GM18858 (cell line): ENCODE data around the gene AOAH.
"Not testable (repeated sequence)": the region's sequence is repeated elsewhere in the genome, so short reads cannot be mapped to it uniquely, and the experiment has no call there.

Experiments
- ATAC-seq: cut with Tn5 transposase; IDR thresholded peaks from one replicate; pipeline ENCODE4 v1.9.1; 2021; ENCODE audit not compliant: unreplicated experiment

AOAH gene

GRCh38 chr7:36659172-36659516 lies 65.2 kb downstream of the AOAH start:
- no peak for ATAC-seq

DNA sequence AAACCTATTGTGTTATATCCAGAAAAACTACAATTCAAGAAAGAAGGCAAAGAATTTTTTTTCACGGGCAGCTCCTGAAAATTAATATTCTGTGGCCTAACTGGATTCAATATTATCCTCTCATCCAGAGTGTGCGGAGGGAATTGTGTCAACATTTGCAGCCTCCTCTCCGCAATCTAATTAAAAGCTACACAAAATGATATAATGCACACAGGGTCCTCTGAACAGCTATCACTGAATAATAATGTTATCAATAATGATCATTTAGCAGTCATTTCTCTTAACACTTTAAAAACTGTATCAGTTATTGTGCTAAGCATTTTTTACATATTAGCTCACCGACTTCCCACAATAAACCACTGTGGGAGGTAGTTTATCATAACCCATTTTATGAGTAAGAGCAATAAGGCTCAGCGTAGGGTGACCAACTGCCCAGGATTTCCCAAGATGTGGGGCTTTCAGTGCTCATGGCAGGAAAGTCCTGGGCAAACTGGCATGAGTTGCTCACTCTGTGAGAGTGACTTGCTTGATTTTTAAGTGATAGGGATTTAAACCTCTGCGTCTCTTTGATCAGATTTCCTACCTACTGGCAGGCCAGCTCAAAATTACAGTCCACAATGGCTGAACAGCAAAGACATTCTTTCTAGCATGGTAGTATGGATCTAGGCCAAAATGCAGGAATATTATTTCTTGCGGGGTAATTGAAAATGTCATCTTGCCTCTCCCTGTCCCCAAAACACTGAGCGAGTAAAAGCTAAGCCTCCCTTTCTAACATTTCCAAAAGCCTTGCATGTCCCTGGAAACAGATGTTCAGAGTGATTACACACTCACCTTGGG lies 65.7 kb downstream of the AOAH start:
- ATAC-seq: no peak

DNA sequence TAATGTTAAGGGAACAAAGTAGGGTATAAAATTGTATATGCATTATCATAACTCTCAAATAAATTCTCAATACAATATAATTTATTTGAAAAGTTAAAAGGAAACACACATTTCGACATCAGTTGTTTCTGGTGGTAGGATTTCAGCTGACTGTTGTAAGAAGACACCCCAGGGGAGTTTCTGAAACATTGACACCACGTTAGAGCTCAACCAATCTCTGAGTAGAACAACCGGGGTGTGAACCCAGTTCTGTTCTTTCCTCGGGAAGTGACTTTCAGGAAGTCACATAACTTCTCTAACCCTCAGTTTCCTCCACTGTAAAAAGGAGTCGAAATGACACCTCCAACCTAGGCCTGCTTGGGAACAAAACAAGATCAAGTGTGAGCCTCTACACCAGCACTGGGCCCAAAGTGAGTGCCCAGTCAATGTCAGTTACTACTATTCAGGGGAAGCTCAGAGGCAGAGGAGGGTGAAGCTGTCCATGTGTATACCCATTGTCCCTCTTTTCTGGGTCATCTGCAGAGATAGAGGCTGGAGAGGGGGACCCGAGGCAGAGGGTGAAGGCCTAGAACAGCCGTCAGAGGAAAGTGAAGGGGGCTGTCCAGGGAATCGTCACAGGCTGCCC lies 67.1 kb downstream of the AOAH start:
- no peak for ATAC-seq

DNA sequence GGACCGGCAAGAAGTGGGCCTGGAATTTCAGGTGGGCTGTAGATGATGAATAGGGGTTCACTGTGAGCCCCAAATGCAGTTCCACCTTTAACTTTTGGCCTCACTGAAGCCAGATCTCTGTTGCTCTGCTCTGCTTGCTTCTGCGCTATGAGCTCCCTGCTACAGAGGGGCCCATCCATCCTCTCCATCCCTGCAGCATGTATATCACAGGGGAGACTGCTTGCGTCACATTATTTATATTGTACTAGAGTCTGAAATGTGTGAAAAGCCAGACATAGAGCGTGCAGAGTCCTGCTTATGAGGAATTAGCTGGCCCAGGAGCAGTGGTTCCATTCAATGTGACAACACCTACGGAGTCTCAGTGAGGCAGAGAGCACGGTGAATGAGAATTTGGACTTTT lies 69.9 kb downstream of the AOAH start:
- ATAC-seq: no peak

- ATAC-seq: no peak
Observed at GRCh38 chr7:36653663-36654355, 70.5 kb downstream of the AOAH start.

DNA sequence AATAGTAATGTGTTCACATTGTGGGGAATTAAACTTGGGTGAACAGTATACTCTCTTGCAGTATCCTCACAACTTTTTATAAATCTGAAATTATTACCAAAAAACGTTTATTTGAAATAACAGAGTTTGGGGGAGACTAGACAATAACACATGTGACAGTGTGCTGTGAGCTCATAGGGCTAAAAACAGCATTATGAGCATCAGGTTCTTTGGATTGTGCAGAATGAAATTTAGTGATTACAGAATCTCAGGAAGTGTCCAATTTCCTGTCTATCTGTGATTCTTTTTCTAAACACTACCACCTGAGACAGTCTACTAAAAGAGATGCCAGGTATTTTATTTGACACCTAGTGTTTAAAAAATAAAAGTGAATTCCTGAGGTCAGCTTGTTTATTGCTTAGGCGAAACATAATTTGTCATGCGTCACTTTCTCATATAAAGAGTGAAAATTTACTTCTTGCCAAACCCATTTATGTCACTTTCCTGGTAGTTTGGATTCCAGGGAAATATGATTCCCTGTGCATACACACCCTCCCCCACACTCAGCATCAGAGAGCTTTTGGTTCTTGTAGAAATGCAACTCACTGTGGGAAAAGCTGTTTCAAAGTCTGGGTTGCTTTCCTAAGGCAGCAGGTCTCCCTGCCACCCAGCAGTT lies 71.2 kb downstream of the AOAH start:
- no peak for ATAC-seq

DNA sequence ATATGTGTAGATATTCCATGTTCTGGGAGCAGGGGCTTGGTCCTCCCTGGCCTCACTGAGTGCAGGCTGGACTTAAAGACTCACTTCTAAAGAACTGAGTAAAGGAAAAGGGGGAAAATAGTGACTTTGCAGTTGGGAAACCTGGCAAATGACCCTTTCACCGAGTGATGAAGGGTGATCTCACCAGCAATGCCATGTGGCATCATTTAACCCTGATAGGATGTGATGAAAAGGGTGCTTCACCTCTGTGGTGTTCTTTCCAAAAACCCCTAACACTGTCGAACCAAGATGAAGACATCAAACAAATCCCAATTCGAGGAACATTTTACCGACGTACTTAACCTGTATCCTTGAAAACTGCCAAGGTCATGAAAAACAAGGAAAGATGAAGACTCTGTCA lies 71.9 kb downstream of the AOAH start:
- ATAC-seq: no peak

GRCh38 chr7:36651404-36651803 lies 72.9 kb downstream of the AOAH start:
- ATAC-seq: no peak

DNA sequence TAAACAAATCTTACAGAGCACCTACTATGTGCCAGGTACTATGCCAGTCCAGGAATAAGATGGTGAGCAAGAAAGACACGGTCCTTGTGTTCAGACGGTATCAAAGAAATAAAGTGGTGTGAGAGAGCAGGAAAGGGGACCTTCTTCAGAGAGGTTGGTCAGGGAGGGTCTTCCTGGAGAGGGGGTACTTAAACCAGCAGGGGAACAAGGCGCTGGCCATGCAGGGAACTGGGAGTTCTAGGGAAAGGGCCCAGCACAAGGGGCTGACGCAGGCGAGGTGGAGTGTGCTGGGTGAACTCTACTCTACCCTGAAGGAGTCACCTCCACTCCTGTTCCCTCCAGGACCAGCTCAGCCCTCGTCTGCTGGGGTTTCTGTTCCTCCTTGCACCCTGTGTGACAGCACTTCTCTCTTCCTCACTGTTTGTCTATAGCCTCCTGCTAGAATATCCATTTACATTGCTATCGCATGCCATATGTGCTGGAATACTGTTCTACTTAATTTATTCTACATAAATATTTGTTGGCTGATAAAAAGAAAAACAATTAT lies 73.5 kb downstream of the AOAH start:
- no peak for ATAC-seq

DNA sequence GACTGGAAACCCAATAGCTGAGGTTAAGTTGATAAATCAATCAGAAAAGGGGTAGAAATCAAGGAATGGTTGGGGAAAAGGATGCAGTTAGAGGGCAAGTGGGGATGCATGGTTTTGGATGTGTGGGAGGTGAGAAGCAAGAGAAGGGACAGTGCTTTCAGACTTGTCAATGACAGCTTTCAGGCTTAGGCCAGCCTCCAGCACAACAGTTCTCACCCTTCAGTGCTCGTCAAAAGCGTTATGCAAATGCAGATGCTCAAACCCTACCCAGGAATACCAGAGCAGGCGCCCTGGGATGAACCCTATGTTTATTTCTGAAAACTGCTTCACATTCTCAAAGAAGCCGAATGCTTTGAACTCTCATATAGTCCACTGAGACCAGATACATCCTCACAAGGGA lies 74.0 kb downstream of the AOAH start:
- ATAC-seq: no peak

DNA sequence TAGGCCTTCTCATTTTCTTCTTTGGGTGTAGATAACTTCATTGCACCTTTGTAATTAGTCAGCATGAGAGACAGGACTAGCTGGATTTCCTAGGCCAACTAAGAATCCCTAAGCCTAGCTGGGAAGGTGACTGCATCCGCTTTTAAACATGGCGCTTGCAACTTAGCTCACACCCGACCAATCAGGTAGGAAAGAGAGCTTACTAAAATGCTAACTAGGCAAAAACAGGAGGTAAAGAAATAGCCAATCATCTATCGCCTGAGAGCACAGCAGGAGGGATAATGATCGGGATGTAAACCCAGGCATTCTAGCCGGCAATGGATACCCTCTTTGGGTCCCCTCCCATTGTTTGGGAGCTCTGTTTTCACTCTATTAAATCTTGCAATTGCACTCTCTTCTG lies 75.0 kb downstream of the AOAH start:
- ATAC-seq: not testable (repeated sequence)

- ATAC-seq: no peak
Observed at GRCh38 chr7:36648441-36648840, 75.9 kb downstream of the AOAH start.

- no peak for ATAC-seq
Observed at GRCh38 chr7:36644625-36645422, 79.5 kb downstream of the AOAH start.

DNA sequence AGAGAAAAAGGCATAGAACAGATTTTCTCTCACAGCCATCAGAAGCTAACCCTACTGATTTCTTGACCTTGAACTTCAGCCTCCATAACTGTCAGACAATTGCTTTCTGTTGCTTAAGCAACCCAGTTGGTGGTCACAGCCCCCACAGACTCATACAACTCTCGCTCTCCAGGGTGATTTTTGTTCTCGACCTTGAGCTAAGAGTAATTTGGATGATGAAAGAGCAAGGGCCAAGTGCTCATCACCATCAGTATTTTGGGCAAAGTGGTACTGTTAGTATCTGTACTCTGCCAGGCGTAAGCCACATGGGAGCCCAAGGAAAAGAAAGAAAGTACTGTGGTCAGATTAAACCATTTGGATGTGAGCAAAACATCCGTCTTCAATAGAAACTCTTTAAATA lies 81.9 kb downstream of the AOAH start:
- ATAC-seq: no peak

DNA sequence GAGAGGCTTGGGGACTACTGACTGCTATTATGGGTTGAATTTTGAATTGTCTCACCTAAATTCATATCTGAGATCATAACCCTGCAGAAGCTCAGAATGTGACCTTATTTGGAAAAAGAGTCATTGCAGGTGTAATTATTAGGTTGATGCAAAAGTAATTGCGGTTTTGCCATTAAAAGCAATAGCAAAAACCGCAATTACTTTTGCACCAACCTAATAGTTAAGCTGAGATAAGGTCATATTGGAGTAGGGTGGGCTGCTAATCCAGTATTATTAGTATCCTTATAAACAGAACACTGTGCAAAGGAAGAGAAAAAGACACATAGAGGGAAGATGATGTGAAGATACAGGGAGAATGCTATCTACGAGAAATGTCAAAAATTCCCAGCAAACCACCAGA lies 82.3 kb downstream of the AOAH start:
- ATAC-seq: no peak

GRCh38 chr7:36640682-36641081 lies 83.6 kb downstream of the AOAH start:
- ATAC-seq: no peak

- ATAC-seq: no peak
Observed at GRCh38 chr7:36639826-36640225, 84.5 kb downstream of the AOAH start.

DNA sequence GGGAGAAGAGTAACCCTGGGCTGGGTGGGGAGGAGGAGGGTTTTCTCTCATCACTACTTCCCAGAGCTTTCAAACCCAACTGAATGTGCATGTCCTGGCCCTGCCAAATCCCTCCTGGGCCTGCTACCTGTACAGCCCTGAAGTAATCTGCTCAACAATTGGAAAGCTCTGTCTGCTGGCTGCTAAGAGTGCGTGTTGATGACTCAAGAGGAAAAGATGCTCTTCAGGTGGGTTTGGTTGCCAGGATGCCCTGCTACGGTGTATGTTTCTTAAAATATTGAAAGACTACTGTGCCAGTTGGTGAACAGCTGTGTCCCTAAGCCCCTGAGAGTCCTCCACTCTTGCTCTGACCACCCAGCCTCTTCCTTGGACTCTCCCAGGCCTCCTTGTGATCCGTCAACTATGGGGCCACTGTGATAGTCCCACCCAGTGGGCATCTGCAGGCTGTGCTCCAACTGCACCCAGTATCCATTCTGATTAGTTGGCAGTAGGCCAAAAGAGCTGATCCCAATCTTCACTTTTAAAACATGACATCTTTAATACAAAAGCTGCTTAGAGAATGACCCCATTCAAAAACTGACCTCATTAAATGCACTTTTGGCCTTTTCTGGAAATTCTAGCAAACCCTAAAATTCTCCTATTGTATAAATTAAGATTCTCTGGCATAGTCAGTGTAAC lies 85.6 kb downstream of the AOAH start:
- no peak for ATAC-seq

GRCh38 chr7:36638140-36638539 lies 86.2 kb downstream of the AOAH start:
- ATAC-seq: no peak

GRCh38 chr7:36637417-36637816 lies 86.9 kb downstream of the AOAH start:
- ATAC-seq: no peak
